Transverse colon (tissue), 4 donors: ENCODE measurements around the gene PTPRR.

ENCODE experiments used
- POLR2A ChIP-seq: fragments of 450-650 bp; IDR thresholded peaks from one replicate; pipeline ENCODE4 v1.6.1; 2016; ENCODE audit warnings: antibody characterized with exemption, mild to moderate bottlenecking, moderate library complexity
- POLR2AphosphoS5 ChIP-seq, 3 donors: sonication (generic); formaldehyde crosslinking; IDR thresholded peaks; one replicate each; pipeline ENCODE4 v1.6.1; 2016; ENCODE audit warnings: antibody characterized with exemption in 3 of 3
- TF ChIP-seq, protein P1 (sequence below), 5 experiments: fragments of 200-600 bp in 3 of 5; fragments of 450-650 bp in 2 of 5; sonication (generic) in 3 of 5; IDR thresholded peaks; 1 replicate in 2 of 5; 2 replicates in 3 of 5; pipeline ENCODE4 v1.5.1; 2016 to 2017; ENCODE audit warnings: antibody characterized with exemption in 5 of 5, inconsistent platforms in 3 of 5, mild to moderate bottlenecking in 2 of 5, moderate library complexity in 1 of 5

- TF ChIP-seq POLR2AphosphoS5 (IDR thresholded peaks at IDR 0.05) (no peak), POLR2A (no peak)
- TF ChIP-seq, protein P1, sequence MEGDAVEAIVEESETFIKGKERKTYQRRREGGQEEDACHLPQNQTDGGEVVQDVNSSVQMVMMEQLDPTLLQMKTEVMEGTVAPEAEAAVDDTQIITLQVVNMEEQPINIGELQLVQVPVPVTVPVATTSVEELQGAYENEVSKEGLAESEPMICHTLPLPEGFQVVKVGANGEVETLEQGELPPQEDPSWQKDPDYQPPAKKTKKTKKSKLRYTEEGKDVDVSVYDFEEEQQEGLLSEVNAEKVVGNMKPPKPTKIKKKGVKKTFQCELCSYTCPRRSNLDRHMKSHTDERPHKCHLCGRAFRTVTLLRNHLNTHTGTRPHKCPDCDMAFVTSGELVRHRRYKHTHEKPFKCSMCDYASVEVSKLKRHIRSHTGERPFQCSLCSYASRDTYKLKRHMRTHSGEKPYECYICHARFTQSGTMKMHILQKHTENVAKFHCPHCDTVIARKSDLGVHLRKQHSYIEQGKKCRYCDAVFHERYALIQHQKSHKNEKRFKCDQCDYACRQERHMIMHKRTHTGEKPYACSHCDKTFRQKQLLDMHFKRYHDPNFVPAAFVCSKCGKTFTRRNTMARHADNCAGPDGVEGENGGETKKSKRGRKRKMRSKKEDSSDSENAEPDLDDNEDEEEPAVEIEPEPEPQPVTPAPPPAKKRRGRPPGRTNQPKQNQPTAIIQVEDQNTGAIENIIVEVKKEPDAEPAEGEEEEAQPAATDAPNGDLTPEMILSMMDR (IDR thresholded peaks at IDR 0.05): no peak
These were observed 171.7 kb downstream of the PTPRR start for GRCh38 chr12:70748809-70749208.
